ENCODE results near the gene MCTP1. TPM values are rescaled to one million over a fixed set of nuclear protein-coding genes. Genes with fewer than 3 reads are reported as not detected.

The MCTP1 gene
- total RNA-seq, 2 experiments from 2014 or later: not detected

GRCh38 chr5:95281226-95281625 is 3.7 kb downstream of the MCTP1 start:
- intact Hi-C loops (cut with micrococcal nuclease; ENCODE audit: unreplicated experiment): no loop called here
- H3K9me2 ChIP-seq (ENCODE audit: insufficient read depth, low read length): no peaks in the 10 kb centered on the region
- no peaks in the 10 kb centered on the region for H4K20me1 ChIP-seq (ENCODE audit: insufficient read depth, low read length)
- ChIA-PET CTCF (ENCODE audit: unreplicated experiment) (no interaction called here), POLR2A (interaction anchor here (0.6 kb wide), 1 partner anchor 187 kb away, joined by 3 read pairs; no protein-coding TSS in a partner anchor)
- no peak overlapping the region for H3K4me2 ChIP-seq (ENCODE audit: low read length)
- BruUV-seq (replicated peaks): no TSS peak
- no peaks in the 10 kb centered on the region for H3K79me2 ChIP-seq (ENCODE audit: insufficient read depth, low read depth, low read length)
- TF ChIP-seq CTCF (conservative IDR thresholded peaks at IDR 0.05; ENCODE audit: low read length) (no peak), EZH2phosphoT487 (IDR thresholded peaks at IDR 0.05; ENCODE audit: borderline replicate concordance, low read depth, low read length) (no peak)
- no peaks in the 10 kb centered on the region for H3K36me3 ChIP-seq (ENCODE audit: insufficient read depth, low read length)
- H3K4me3 ChIP-seq (ENCODE audit: low read depth, low read length, poor library complexity, severe bottlenecking): no peak overlapping the region
- H3K9me3 ChIP-seq (ENCODE audit: low read length): no peaks in the 10 kb centered on the region
- H2AFZ ChIP-seq (ENCODE audit: low read length): no peak overlapping the region
- H3K27ac ChIP-seq (ENCODE audit: low read depth, low read length, poor library complexity, severe bottlenecking): no peak overlapping the region
- no peak for DNase-seq (ENCODE audit: low spot score)
- no peaks in the 10 kb centered on the region for H3K4me1 ChIP-seq (ENCODE audit: insufficient read depth, low read length, poor library complexity, severe bottlenecking)

- POLR2A ChIA-PET: no interaction called here
- no peaks in the 10 kb centered on the region for H3K9me3 ChIP-seq (ENCODE audit: low read length)
Measured at GRCh38 chr5:95280401-95281095, 4.3 kb downstream of the MCTP1 start.

More at GRCh38 chr5:95280401-95281095, 4.3 kb downstream of the MCTP1 start:
- no peak for DNase-seq (ENCODE audit: low spot score)
- CTCF ChIA-PET (ENCODE audit: unreplicated experiment): no interaction called here
- no peak overlapping the region for H3K4me3 ChIP-seq (ENCODE audit: low read depth, low read length, poor library complexity, severe bottlenecking)
- BruUV-seq (replicated peaks): no TSS peak
- no peak overlapping the region for H2AFZ ChIP-seq (ENCODE audit: low read length)
- intact Hi-C loops (cut with micrococcal nuclease; ENCODE audit: unreplicated experiment): no loop called here
- no peak overlapping the region for H3K27ac ChIP-seq (ENCODE audit: low read depth, low read length, poor library complexity, severe bottlenecking)
- H3K4me1 ChIP-seq (ENCODE audit: insufficient read depth, low read length, poor library complexity, severe bottlenecking): no peaks in the 10 kb centered on the region
- TF ChIP-seq CTCF (conservative IDR thresholded peaks at IDR 0.05; ENCODE audit: low read length) (no peak), EZH2phosphoT487 (IDR thresholded peaks at IDR 0.05; ENCODE audit: borderline replicate concordance, low read depth, low read length) (no peak)
- no peaks in the 10 kb centered on the region for H4K20me1 ChIP-seq (ENCODE audit: insufficient read depth, low read length)
- no peaks in the 10 kb centered on the region for H3K9me2 ChIP-seq (ENCODE audit: insufficient read depth, low read length)
- no peaks in the 10 kb centered on the region for H3K36me3 ChIP-seq (ENCODE audit: insufficient read depth, low read length)
- H3K4me2 ChIP-seq (ENCODE audit: low read length): no peak overlapping the region
- H3K79me2 ChIP-seq (ENCODE audit: insufficient read depth, low read depth, low read length): no peaks in the 10 kb centered on the region
